GM12878 (cell line): Measurements from ENCODE around the gene PPIL6. TPM values are rescaled to one million over a fixed set of nuclear protein-coding genes. Genes with fewer than 3 reads are reported as not detected.

ENCODE experiments used
- ATAC-seq: fragments of 200-7000 bp; cut with Tn5 transposase; 3 replicates; pipeline ENCODE4 v1.9.1; 2020; ENCODE audit warnings: mild to moderate bottlenecking, moderate library complexity
- BruUV-seq: library from RNA; stranded (reverse); fragments of 400-500 nt; replicated peaks from 2 replicates; lab custom pipeline; 2021; lab: Mats Ljungman, UMichigan
- CTCF ChIA-PET: fragments of 300-600 bp; sonication (Branson Sonifier 250); formaldehyde crosslinking; extraction: SDS; loops from one replicate; lab custom pipeline; 2021; ENCODE audit warnings: inconsistent platforms; lab: Yijun Ruan, JAX
- POLR2A ChIA-PET: fragments of 350-600 bp; formaldehyde crosslinking; extraction: SDS; loops from one replicate; lab custom pipeline; 2021; ENCODE audit warnings: inconsistent platforms; lab: Charles Lee
- RAD21 ChIA-PET: fragments of 300-600 bp; sonication (Branson Sonifier 250); formaldehyde crosslinking; loops from one replicate; lab custom pipeline; 2023; ENCODE audit warnings: antibody characterized with exemption; ENCODE audit not compliant: unreplicated experiment; lab: Charles Lee
- SMC1A ChIA-PET: fragments of 300-600 bp; sonication (Branson Sonifier 250); formaldehyde crosslinking; loops from one replicate; lab custom pipeline; 2023; ENCODE audit not compliant: unreplicated experiment, uncharacterized antibody; lab: Charles Lee
- DNase-seq: peaks from one replicate; pipeline ENCODE4 v3.0.0-alpha.2; 2011; ENCODE audit warnings: low read depth, low spot score
- FAIRE-seq: peaks from 3 replicates; lab custom pipeline; 2011; peaks lifted over from hg19 to GRCh38; lab: Jason Lieb, UNC
- H2AFZ ChIP-seq: 2 replicates; pipeline ENCODE4 v1.6.0; 2011; ENCODE audit warnings: low read depth, low read length, control low read depth; ENCODE audit not compliant: control insufficient read depth
- H3K27ac ChIP-seq: 2 replicates; pipeline ENCODE4 v1.5.1; 2011; ENCODE audit warnings: control low read depth; ENCODE audit not compliant: control insufficient read depth, insufficient read depth
- H3K27me3 ChIP-seq, 2 experiments: replicated peaks in 1 of 2; 2 replicates each; pipeline versions ENCODE4 v1.6.0 to v1.6.1; 2011; ENCODE audit warnings: low read length in 1 of 2; ENCODE audit not compliant: control insufficient read depth in 2 of 2, insufficient read depth in 2 of 2
- H3K36me3 ChIP-seq, 2 experiments: 2 replicates each; pipeline ENCODE4 v1.5.1; 2011; ENCODE audit warnings: low read length in 1 of 2; ENCODE audit not compliant: control insufficient read depth in 2 of 2, insufficient read depth in 2 of 2
- H3K4me1 ChIP-seq: 2 replicates; pipeline ENCODE4 v1.6.1; 2011; ENCODE audit warnings: mild to moderate bottlenecking, low read length, moderate library complexity, mixed read lengths; ENCODE audit not compliant: control insufficient read depth, insufficient read depth
- H3K4me2 ChIP-seq: 2 replicates; pipeline ENCODE4 v1.6.0; 2011; ENCODE audit warnings: control low read depth; ENCODE audit not compliant: control insufficient read depth, insufficient read depth
- H3K4me3 ChIP-seq: fragments of 200-600 bp; sonication (generic); 2 replicates; pipeline ENCODE4 v1.5.1; 2016
- H3K79me2 ChIP-seq: 2 replicates; pipeline ENCODE4 v1.6.0; 2011; ENCODE audit warnings: low read length; ENCODE audit not compliant: control insufficient read depth, insufficient read depth
- H3K9ac ChIP-seq: 2 replicates; pipeline ENCODE4 v1.8.0; 2011; ENCODE audit warnings: low read length, control low read depth, mixed read lengths; ENCODE audit not compliant: control insufficient read depth, insufficient read depth
- H3K9me3 ChIP-seq: replicated peaks from 3 replicates; pipeline ENCODE4 v1.5.1; 2011; ENCODE audit warnings: mild to moderate bottlenecking, low read length; ENCODE audit not compliant: control insufficient read depth, insufficient read depth
- H4K20me1 ChIP-seq: 2 replicates; pipeline ENCODE4 v1.6.0; 2011; ENCODE audit not compliant: control insufficient read depth, insufficient read depth
- BRCA1 ChIP-seq: IDR thresholded peaks from 2 replicates; pipeline ENCODE4 v1.6.1; 2011; ENCODE audit warnings: low read depth, low read length, improper control_type of control experiment
- JUND ChIP-seq: IDR thresholded peaks from 2 replicates; pipeline ENCODE4 v1.6.1; 2012; ENCODE audit warnings: low read depth, mild to moderate bottlenecking, low read length, improper control_type of control experiment, moderate library complexity
- MEF2B ChIP-seq: fragments of 450-650 bp; IDR thresholded peaks from 2 replicates; pipeline ENCODE4 v1.6.1; 2018; ENCODE audit warnings: mild to moderate bottlenecking, moderate library complexity; ENCODE audit not compliant: partially characterized antibody, poor library complexity, severe bottlenecking
- MXI1 ChIP-seq: fragments of 150-350 bp; IDR thresholded peaks from 2 replicates; pipeline ENCODE4 v1.6.1; 2011; ENCODE audit warnings: low read depth, mild to moderate bottlenecking, inconsistent platforms, low read length, improper control_type of control experiment
- MYC ChIP-seq: IDR thresholded peaks from 2 replicates; pipeline ENCODE4 v1.6.1; 2011; ENCODE audit warnings: mild to moderate bottlenecking, low read length, moderate library complexity, inconsistent platforms; ENCODE audit not compliant: insufficient read depth, insufficient replicate concordance, insufficient read length, severe bottlenecking
- NFYB ChIP-seq: IDR thresholded peaks from 2 replicates; pipeline ENCODE4 v1.6.1; 2011; ENCODE audit warnings: low read depth, mild to moderate bottlenecking, low read length, improper control_type of control experiment, moderate library complexity; ENCODE audit not compliant: insufficient read depth
- POLR2AphosphoS2 ChIP-seq: IDR thresholded peaks from 2 replicates; pipeline ENCODE4 v1.6.1; 2011; ENCODE audit warnings: low read depth, mild to moderate bottlenecking, low read length, improper control_type of control experiment, moderate library complexity
- RELA ChIP-seq: fragments of 450-650 bp; IDR thresholded peaks from 2 replicates; pipeline ENCODE4 v1.8.0; 2014; ENCODE audit warnings: borderline replicate concordance; ENCODE audit not compliant: partially characterized antibody
- RFX5 ChIP-seq: IDR thresholded peaks from 2 replicates; pipeline ENCODE4 v1.6.1; 2011; ENCODE audit warnings: low read depth, low read length, improper control_type of control experiment
- ZNF207 ChIP-seq: fragments of 450-650 bp; IDR thresholded peaks from 2 replicates; pipeline ENCODE4 v1.6.1; 2014; ENCODE audit warnings: antibody characterized with exemption, mild to moderate bottlenecking, borderline replicate concordance
- WGBS: methylation state at CpG from one replicate; pipeline ENCODE4 v1.1.6; 2016; ENCODE audit warnings: low lambda C conversion rate; ENCODE audit not compliant: insufficient replicate concordance, insufficient coverage; ENCODE audit errors: missing lambda C conversion rate; 5-methylcytosine and 5-hydroxymethylcytosine counted together
- in situ Hi-C: fragments of 300-500 bp; cut with MboI; formaldehyde crosslinking; loops from 9 replicates; pipeline ENCODE4 v1.14.3; 2018; ENCODE audit warnings: mixed read lengths
- intact Hi-C: fragments of 100-400 bp; cut with micrococcal nuclease; formaldehyde crosslinking; loops from one replicate; pipeline ENCODE4 v1.14.2; 2022; ENCODE audit not compliant: unreplicated experiment
- polyA plus RNA-seq, 11 experiments: library from polyadenylated mRNA; depleted of rRNA in 4 of 11; unstranded in 6 of 11; stranded (reverse) in 5 of 11; fragments of >200 nt; fragmentation: Nextera tagmentation in 4 of 11; fragmentation: Illumina TruSeq in 1 of 11; extraction: Ambion mirVana in 4 of 11; extraction: Trizol in 1 of 11; gene quantifications; 1 replicate in 1 of 11; 2 replicates in 10 of 11; pipeline versions ENCODE4 v1.2.1 to v1.2.3, GENCODE V29; 2011 to 2016; ENCODE audit warnings: inconsistent platforms in 2 of 11, missing spikeins in 2 of 11, low read depth in 1 of 11
- total RNA-seq, 4 experiments: library from RNA; depleted of rRNA in 3 of 4; stranded (reverse); fragments of >200 nt in 3 of 4; fragmentation: Illumina TruSeq in 1 of 4; extraction: Trizol in 1 of 4; gene quantifications; 2 replicates each; pipeline versions ENCODE4 v1.2.1 to v1.2.3, GENCODE V29; 2013 to 2021

PPIL6 gene
- total and polyA plus RNA-seq, 10 of the 15 experiments (the other 5 are each of a cell fraction or from before 2014, with no cell fraction given), result 0.01 to 0.26 (median 0.12) TPM; not detected in 5

GRCh38 chr6:109360281-109360680 is 80.1 kb downstream of the PPIL6 start:
- H2AFZ ChIP-seq, result no peak overlapping the region
- H3K79me2 ChIP-seq, result peaks cover 1% of the 10 kb centered on the region
- H3K4me2 ChIP-seq, result no peak overlapping the region
- peaks cover 8% of the 10 kb centered on the region; the same call in 2 of the 3 replicates for H3K9me3 ChIP-seq
- in situ Hi-C loops, result no loop called here
- no peak overlapping the region for H3K9ac ChIP-seq
- ChIA-PET RAD21 (interaction anchor here (3.2 kb wide), 1 partner anchor 14 kb away, joined by 10 read pairs; no protein-coding TSS in a partner anchor), POLR2A (interaction anchor here (0.6 kb wide), 1 partner anchor 1587 kb away, joined by 6 read pairs; no protein-coding TSS in a partner anchor), CTCF (interaction anchor here (1.8 kb wide), 1 partner anchor 23 kb away, joined by 5 read pairs; no protein-coding TSS in a partner anchor), SMC1A (interaction anchor here (1.0 to 3.3 kb wide), 4 partner anchors 10 to 23 kb away, joined by 5 to 19 read pairs (median 6); partner anchors contain the start of gene CD164)
- no TSS peak for BruUV-seq
- FAIRE-seq (no peak), ATAC-seq (peak; percentile 36), DNase-seq (no peak)
- no peaks in the 10 kb centered on the region for H3K4me1 ChIP-seq
- TF ChIP-seq RELA (no peak), RFX5 (no peak), JUND (no peak), MXI1 (no peak)
- H3K36me3 ChIP-seq, result peaks cover 8 to 37% of the 10 kb centered on the region in 2 experiments
- H3K27me3 ChIP-seq, result no peaks in the 10 kb centered on the region
- H3K4me3 ChIP-seq, result no peak overlapping the region
- intact Hi-C loops, result no loop called here
- H3K27ac ChIP-seq, result no peak overlapping the region
- WGBS, result 4% methylated on average over 1 of the region's 1 CpG
- no peaks in the 10 kb centered on the region; the same call in 1 of the 2 replicates for H4K20me1 ChIP-seq

GRCh38 chr6:109359248-109359647 is 81.2 kb downstream of the PPIL6 start:
- ChIA-PET SMC1A (interaction anchor here (0.6 to 3.3 kb wide), 4 partner anchors 11 to 283 kb away, joined by 3 to 19 read pairs (median 7); no protein-coding TSS in a partner anchor), RAD21 (no interaction called here), CTCF (interaction anchor here (1.1 to 1.8 kb wide), 2 partner anchors 22 to 24 kb away, joined by 3 to 5 read pairs; no protein-coding TSS in a partner anchor), POLR2A (interaction anchor here (1.0 kb wide), 1 partner anchor 14 kb away, joined by 3 read pairs; no protein-coding TSS in a partner anchor)
- H3K4me1 ChIP-seq, result no peaks in the 10 kb centered on the region
- H3K4me3 ChIP-seq, result no peak overlapping the region
- peaks cover 5% of the 10 kb centered on the region; the same call in 2 of the 3 replicates for H3K9me3 ChIP-seq
- no peak overlapping the region for H3K9ac ChIP-seq
- intact Hi-C loops, result no loop called here
- TF ChIP-seq POLR2AphosphoS2 (no peak), BRCA1 (no peak), MYC (no peak), ZNF207 (no peak), MEF2B (no peak), NFYB (no peak)
- no peak overlapping the region for H3K4me2 ChIP-seq
- no peak overlapping the region for H2AFZ ChIP-seq
- WGBS, result 97% methylated on average over 2 of the region's 2 CpGs
- FAIRE-seq (no peak), ATAC-seq (peak; percentile 18; the same call in 2 of the 3 replicates), DNase-seq (no peak)
- 0 out of 2 replicates have a peak, but pooled peaks cover 1% of the 10 kb centered on the region for H3K79me2 ChIP-seq
- no peaks in the 10 kb centered on the region for H3K27me3 ChIP-seq
- no TSS peak for BruUV-seq
- H3K27ac ChIP-seq, result no peak overlapping the region
- no peaks in the 10 kb centered on the region; the same call in 1 of the 2 replicates for H4K20me1 ChIP-seq
- H3K36me3 ChIP-seq, result peaks cover 8 to 31% of the 10 kb centered on the region in 2 experiments
- in situ Hi-C loops, result no loop called here
